ENCODE results near the gene SORCS2. TPM values are rescaled to one million over a fixed set of nuclear protein-coding genes. Genes with fewer than 3 reads are reported as not detected.

SORCS2 gene
- total RNA-seq, 1 donor from 2014 or later = 13.4 TPM

GRCh38 chr4:7394681-7395451, 202.5 kb downstream of the SORCS2 start:
- no peak for TF ChIP-seq CTCF (conservative IDR thresholded peaks at IDR 0.05)
- H3K9me3 Mint-ChIP-seq = no peaks in the 10 kb centered on the region
- H3K27me3 Mint-ChIP-seq = peaks cover 8% of the 10 kb centered on the region
- H3K36me3 Mint-ChIP-seq = no peaks in the 10 kb centered on the region
- DNase-seq (ENCODE audit: extremely low spot score, unreplicated experiment) = peak; percentile 47
- H3K4me1 Mint-ChIP-seq (ENCODE audit: unreplicated experiment) = peaks cover 40% of the 10 kb centered on the region
- no peak overlapping the region for H3K4me3 Mint-ChIP-seq
- no peak overlapping the region for H3K27ac Mint-ChIP-seq

- TF ChIP-seq CTCF (conservative IDR thresholded peaks at IDR 0.05) = no peak
- Mint-ChIP-seq H3K36me3 (no peaks in the 10 kb centered on the region), H3K9me3 (no peaks in the 10 kb centered on the region), H3K4me1 (ENCODE audit: unreplicated experiment) (peaks cover 40% of the 10 kb centered on the region), H3K4me3 (no peak overlapping the region), H3K27ac (no peak overlapping the region), H3K27me3 (peaks cover 12% of the 10 kb centered on the region)
- DNase-seq (ENCODE audit: extremely low spot score, unreplicated experiment) = no peak
Measured at GRCh38 chr4:7395645-7396044, 203.3 kb downstream of the SORCS2 start.

- TF ChIP-seq CTCF (conservative IDR thresholded peaks at IDR 0.05) = no peak
- H3K27me3 Mint-ChIP-seq = peaks cover 16% of the 10 kb centered on the region
- no peaks in the 10 kb centered on the region for H3K36me3 Mint-ChIP-seq
- H3K4me3 Mint-ChIP-seq = no peak overlapping the region
- H3K27ac Mint-ChIP-seq = no peak overlapping the region
- H3K9me3 Mint-ChIP-seq = no peaks in the 10 kb centered on the region
- peaks cover 40% of the 10 kb centered on the region for H3K4me1 Mint-ChIP-seq (ENCODE audit: unreplicated experiment)
- no peak for DNase-seq (ENCODE audit: extremely low spot score, unreplicated experiment)
Measured at GRCh38 chr4:7396186-7396910, 204.0 kb downstream of the SORCS2 start.

- peaks cover 40% of the 10 kb centered on the region for H3K4me1 Mint-ChIP-seq (ENCODE audit: unreplicated experiment)
- H3K36me3 Mint-ChIP-seq = no peaks in the 10 kb centered on the region
Measured at GRCh38 chr4:7397206-7398103, 205.1 kb downstream of the SORCS2 start.

More at GRCh38 chr4:7397206-7398103, 205.1 kb downstream of the SORCS2 start:
- Mint-ChIP-seq H3K4me3 (no peak overlapping the region), H3K9me3 (no peaks in the 10 kb centered on the region), H3K27ac (no peak overlapping the region), H3K27me3 (peaks cover 16% of the 10 kb centered on the region)
- DNase-seq (ENCODE audit: extremely low spot score, unreplicated experiment) = peak; percentile 54
- TF ChIP-seq CTCF (conservative IDR thresholded peaks at IDR 0.05) = no peak
